ENCODE measurements around the gene ACTMAP. TPM values are rescaled to one million over a fixed set of nuclear protein-coding genes. Genes with fewer than 3 reads are reported as not detected.

The ACTMAP gene
- polyA plus RNA-seq, 4 donors: 9.4 to 22.5 (median 16.0) TPM

DNA sequence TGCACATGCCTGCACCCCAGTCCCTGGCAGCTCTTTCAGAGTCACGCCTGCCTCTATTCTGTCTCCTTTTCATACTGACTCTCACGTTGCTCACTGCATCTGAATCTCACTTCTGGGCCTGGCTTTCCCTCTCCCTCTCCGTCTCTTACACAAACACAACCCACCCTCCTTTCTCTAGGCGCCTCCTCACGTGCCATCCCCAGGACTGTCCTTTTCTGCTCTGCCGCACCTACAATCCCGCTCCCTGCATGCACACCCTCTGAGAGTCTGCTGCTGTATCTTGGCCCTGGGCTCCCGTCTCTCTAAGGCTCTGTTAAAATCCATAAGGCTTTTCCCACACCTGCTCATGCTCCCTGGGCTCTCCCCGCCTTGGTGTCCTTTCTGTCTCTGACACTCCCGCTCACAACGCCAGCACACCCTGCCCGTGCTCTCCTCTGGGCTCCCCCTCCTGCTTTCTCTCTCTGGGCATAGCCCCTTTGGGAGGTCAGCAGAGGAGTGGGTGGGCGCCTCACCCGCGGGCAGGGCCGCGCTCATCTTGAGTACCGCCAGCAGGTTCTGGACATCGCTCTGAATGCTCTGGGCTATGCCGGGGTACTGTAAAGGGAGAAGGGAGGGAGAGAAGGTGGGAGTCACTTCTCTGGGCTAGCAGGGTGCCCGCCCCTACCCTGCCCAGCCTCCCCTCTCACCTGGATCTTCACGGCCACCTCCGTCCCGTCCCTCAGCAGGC lies 47.1 kb downstream of the ACTMAP start:
- no peak for DNase-seq (ENCODE audit: low read depth in 4 of 4, low spot score in 3 of 4)

DNA sequence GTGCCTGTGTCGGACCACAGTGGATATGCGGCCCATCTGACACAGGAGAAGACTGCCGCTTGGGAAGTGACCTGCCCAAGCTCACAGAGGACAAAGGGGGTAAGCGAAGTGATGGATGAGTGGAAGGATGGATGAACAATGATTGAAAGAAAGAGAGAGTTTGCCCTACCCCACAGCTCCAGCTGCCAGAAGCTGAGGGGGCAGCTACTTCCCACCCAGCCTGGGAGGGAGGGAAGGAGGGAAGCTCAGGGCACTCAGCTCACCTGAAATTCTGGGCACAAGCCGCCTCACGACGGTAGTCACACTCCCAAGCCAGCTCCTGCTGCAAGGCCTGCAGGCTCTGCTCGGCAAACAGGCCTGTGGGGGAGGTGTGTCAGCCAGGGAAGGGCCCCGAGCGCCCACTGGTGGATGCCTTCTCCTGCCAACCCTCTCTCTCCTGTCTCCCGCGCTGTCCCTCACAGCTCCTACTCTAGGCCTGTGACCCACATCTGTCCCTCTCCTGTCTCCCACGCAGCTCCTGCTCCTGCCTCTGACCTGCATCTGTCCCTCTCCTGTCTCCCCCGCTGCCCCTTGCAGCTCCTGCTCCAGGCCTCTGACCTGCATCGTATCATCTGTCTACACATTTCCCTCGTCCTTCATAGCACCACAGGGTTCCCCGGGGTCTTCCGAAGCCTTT lies 47.8 kb downstream of the ACTMAP start:
- DNase-seq (ENCODE audit: low read depth in 4 of 4, low spot score in 3 of 4): no peak

DNA sequence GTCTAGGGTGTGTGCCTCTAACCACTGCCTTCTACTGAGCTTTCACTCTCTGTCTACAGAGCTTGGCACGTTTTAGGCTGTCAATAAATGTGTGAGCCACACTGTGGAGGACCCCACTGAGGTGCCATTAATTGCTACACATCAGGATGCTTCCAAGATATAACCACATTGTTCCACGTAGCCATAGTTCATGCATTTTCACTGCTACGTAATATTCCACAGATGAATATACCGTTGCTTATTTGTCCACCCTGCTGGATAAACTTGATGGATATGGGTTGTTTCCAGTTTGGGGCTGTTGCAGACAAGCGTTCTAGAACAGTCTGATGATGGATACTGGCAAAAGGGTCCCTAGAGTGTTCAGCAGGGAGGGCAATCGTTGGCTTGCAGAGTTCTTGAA lies 48.5 kb downstream of the ACTMAP start:
- no peak for DNase-seq (ENCODE audit: low read depth in 4 of 4, low spot score in 3 of 4)

DNA sequence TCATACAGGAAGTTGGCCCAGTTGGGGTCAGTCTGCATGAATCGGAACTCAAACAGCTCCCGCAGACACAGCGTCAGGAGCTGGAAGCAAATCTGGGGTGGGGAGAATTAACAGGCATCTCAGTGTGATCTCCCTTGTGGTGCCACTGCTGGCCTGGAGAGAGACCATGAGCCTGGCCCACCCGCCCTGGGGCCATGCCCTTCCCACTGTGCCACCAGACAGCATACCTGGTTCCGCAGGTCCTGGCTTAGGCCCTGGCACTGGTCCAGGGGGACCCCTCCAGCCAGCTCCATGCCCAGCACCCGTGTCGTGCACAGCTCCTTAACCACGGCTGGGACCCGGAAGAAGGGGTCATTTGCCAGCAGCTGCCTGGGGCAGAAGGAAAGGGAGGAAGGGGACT lies 50.2 kb downstream of the ACTMAP start:
- DNase-seq (ENCODE audit: low read depth in 4 of 4, low spot score in 3 of 4): no peak

DNA sequence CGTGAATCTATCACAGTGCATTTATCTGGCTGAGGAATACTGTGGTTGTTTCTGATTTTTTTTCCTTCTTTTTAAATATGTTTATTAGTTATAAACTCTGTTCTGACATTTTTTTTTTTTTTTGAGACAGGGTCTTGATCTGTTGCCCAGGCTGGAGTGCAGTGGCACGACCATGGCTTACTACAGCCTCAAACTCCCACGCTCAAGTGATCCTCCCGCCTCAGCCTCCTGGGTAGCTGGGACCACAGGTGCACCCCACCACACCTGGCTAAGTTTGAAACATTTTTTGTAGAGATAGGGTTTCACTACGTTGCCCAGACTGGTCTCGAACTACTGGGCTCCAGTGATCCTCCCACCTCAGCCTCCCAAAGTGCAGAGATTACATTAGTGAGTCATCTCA lies 53.3 kb downstream of the ACTMAP start:
- no peak for DNase-seq (ENCODE audit: low read depth in 4 of 4, low spot score in 3 of 4)

DNA sequence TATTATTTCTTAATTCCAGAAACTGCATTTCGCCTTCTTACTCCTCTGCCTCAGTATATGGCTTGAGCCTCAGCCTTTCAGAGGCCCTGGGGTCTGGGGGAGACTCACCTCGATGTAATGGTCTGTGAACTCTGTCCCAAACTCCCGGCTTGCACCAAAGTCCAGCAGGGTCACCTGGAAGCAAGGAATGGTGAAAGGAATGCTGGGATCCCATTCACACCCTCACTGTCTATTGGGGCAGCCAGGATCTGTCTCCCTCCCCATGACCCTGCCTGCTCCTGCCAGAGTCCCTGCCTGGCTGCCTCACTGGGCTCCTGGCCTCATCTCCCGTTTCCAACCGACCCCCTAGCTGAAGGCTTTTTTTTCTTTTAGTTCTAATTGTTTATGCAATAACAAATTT lies 54.4 kb downstream of the ACTMAP start:
- DNase-seq (ENCODE audit: low read depth in 4 of 4, low spot score in 3 of 4): no peak

DNA sequence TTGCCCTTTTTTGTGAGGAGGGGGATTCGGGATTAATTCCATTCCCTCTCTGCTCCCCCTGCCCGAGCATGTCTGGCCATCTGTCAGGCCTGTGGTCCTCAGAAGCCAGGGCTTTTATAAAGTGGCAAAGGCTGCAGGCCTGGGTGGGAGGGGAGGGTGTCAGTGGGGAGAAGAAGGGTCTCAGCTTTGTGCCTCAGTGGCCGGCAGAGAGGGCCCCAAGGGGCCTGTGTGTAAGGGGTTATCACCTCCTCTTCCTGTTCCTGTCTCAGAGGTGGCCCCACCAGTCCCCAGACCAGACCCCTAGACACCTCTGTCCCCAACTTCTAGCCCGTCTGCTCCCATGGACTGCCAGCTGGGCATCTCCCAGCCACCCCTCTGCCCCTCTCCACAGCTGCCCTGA lies 56.4 kb downstream of the ACTMAP start:
- no peak for DNase-seq (ENCODE audit: low read depth in 4 of 4, low spot score in 3 of 4)

DNA sequence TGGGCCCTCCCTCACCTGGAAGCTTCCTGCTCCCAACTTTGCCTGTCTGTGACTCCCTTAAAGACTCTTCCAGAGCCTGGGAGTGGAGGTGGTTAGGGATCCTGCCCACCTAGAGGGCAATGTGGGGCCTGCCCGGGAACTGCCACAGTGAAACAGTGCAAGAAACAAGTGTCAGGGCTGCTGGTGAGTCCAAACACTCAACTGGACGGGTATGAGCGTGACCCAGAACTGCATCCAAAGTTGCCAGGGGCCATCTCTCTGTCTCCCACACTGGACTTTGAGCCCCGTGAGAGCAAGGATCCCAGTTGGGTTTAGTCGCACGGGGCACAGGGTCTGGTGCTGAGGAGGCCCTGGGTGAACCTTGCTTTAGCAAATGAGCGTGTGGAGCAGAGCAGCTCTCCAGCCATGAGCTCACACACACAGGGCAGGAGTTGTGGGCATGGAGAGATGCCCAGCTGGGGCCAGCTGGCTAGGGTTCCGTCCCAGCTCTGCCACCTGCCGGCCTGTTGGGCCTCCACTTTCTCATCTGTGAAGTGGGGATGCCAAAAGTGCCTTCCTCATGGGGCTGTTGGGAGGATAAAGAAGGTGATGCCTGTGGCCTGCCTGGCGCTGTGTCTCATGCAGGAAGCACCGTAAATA lies 57.0 kb downstream of the ACTMAP start:
- no peak for DNase-seq (ENCODE audit: low read depth in 4 of 4, low spot score in 3 of 4)

DNA sequence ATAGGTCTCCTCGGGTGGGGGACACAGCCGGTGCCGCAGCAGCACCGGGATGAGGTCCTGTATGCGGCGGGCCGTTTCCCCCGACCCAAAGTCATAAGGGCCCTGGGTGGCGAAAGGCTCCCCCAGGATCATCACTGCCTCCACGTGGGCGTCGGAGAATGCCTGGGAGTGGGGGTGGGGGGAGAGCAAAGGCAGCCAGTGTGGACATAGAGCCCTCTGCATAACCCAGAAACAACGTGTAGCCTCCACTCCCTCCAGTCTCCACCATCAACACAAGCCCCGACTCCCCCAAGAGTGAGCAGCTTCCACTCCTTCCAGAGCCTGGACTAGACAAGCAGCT lies 58.1 kb downstream of the ACTMAP start:
- no peak for DNase-seq (ENCODE audit: low read depth in 4 of 4, low spot score in 3 of 4)

DNA sequence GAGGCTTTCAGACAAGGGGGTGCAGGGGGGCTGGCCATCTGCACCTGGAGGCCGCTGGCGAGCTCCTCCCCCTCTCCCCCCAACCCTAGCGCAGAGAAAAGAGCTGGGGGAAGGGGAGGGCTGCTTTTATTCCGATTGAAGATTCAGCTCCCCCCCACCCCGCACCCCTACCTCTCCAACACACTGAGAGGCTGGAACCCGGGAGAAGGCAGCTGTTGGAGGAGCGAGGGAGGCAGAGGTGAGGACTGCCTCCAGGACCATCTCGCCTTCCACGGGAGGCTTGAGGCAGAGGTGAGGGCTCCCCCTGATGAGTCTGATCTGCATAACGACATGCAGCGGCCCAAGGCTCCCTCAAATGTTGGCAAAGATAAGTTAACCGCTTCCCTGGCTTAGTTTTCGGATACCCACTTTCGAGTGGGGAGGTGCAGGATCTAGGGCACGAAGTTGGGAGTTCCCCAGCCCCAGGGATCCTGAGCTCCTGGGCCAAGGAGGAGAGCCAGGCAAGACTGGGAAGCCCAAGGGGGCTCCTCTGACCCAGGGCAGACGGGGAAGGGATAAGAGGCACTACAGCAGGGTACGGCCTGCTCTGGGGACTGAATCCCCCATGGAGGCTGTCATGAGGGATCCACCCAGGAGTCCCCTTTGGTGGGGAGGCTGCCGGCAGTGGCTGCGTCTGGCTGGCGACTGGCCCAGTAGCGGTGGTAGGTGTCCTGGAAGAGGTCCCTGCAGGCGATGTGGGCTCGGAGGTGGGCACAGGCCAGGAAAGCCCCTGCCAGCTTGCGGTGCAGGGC lies 58.7 kb downstream of the ACTMAP start:
- DNase-seq (ENCODE audit: low read depth in 4 of 4, low spot score in 3 of 4): no peak

Other genes starting within 250 kb of the ACTMAP start
- gene SHKBP1, start 173.6 kb downstream of the ACTMAP start, polyA plus RNA-seq (ENCODE audit: insufficient read length in 4 of 4): 10 to 100 TPM; 22.2 to 52.9 (median 40.8) TPM
- 100 to 1,000 TPM; 193 to 531 (median 257) TPM for gene LTBP4, start 149.1 kb downstream of the ACTMAP start, polyA plus RNA-seq (ENCODE audit: insufficient read length in 4 of 4)
- gene NUMBL, start 59.8 kb downstream of the ACTMAP start, polyA plus RNA-seq (ENCODE audit: insufficient read length in 4 of 4): 10 to 100 TPM; 11.5 to 35.0 (median 15.8) TPM
- 10 to 100 TPM; 25.9 to 49.7 (median 30.0) TPM for gene COQ8B, start 33.6 kb downstream of the ACTMAP start, polyA plus RNA-seq (ENCODE audit: insufficient read length in 4 of 4)
- 10 to 100 TPM in 3 of 4 donors, 1 to 10 TPM in 1; 9.3 to 16.3 (median 12.9) TPM for gene ITPKC, start 33.4 kb downstream of the ACTMAP start, polyA plus RNA-seq (ENCODE audit: insufficient read length in 4 of 4)
- gene SNRPA, start 726 bp upstream of the ACTMAP start, polyA plus RNA-seq (ENCODE audit: insufficient read length in 4 of 4): 100 to 1,000 TPM in 3 of 4 donors, 10 to 100 TPM in 1; 98.3 to 129 (median 121) TPM
- gene MIA, start 25.0 kb upstream of the ACTMAP start, polyA plus RNA-seq (ENCODE audit: insufficient read length in 4 of 4): 1 to 10 TPM in 3 of 4 donors, under 1 TPM in 1; 0.45 to 2.0 (median 1.7) TPM
- gene RAB4B, start 27.8 kb upstream of the ACTMAP start, polyA plus RNA-seq (ENCODE audit: insufficient read length in 4 of 4): 10 to 100 TPM in 1 of 4 donors, 1 to 10 TPM in 3; 7.6 to 13.3 (median 8.7) TPM
- 10 to 100 TPM; 62.3 to 84.2 (median 72.5) TPM for gene EGLN2, start 48.7 kb upstream of the ACTMAP start, polyA plus RNA-seq (ENCODE audit: insufficient read length in 4 of 4)
- under 1 TPM in 1 of 4 donors, not detected in 3; 0.24 TPM for gene CYP2A6, start 100.0 kb upstream of the ACTMAP start, polyA plus RNA-seq (ENCODE audit: insufficient read length in 4 of 4)
- gene CYP2A7, start 131.8 kb upstream of the ACTMAP start, polyA plus RNA-seq (ENCODE audit: insufficient read length in 4 of 4): under 1 TPM in 1 of 4 donors, not detected in 3; 0.87 TPM
- 1 to 10 TPM in 3 of 4 donors, not detected in 1; 2.1 to 3.5 (median 2.8) TPM for gene CYP2B6, start 240.8 kb upstream of the ACTMAP start, polyA plus RNA-seq (ENCODE audit: insufficient read length in 4 of 4)